ENCODE results near the gene HAPLN2. TPM values are rescaled to one million over a fixed set of nuclear protein-coding genes. Genes with fewer than 3 reads are reported as not detected.

HAPLN2 gene
- total RNA-seq, 1 experiment from 2014 or later = not detected

GRCh38 chr1:156659988-156660751, 41.0 kb downstream of the HAPLN2 start:
- peak; percentile 99 for DNase-seq
- peak overlapping the region; percentile 88 for H3K27ac Mint-ChIP-seq (ENCODE audit: unreplicated experiment)
- H3K4me3 Mint-ChIP-seq (ENCODE audit: low read depth, unreplicated experiment) = peak overlapping the region; percentile 87
- H3K27me3 Mint-ChIP-seq (ENCODE audit: unreplicated experiment) = no peaks in the 10 kb centered on the region
- no peaks in the 10 kb centered on the region for H3K9me3 Mint-ChIP-seq (ENCODE audit: low read depth, unreplicated experiment)
- peaks cover 77% of the 10 kb centered on the region for H3K4me1 Mint-ChIP-seq (ENCODE audit: low read depth, unreplicated experiment)
- no TSS peak for BruUV-seq (replicated peaks)
- peaks cover 53% of the 10 kb centered on the region for H3K36me3 Mint-ChIP-seq (ENCODE audit: insufficient read depth, unreplicated experiment)
- intact Hi-C loops (cut with micrococcal nuclease; ENCODE audit: unreplicated experiment) = loop anchor here (1.0 kb wide), 1 partner anchor 18 kb away; no protein-coding TSS in a partner anchor
- TF ChIP-seq, protein P1, sequence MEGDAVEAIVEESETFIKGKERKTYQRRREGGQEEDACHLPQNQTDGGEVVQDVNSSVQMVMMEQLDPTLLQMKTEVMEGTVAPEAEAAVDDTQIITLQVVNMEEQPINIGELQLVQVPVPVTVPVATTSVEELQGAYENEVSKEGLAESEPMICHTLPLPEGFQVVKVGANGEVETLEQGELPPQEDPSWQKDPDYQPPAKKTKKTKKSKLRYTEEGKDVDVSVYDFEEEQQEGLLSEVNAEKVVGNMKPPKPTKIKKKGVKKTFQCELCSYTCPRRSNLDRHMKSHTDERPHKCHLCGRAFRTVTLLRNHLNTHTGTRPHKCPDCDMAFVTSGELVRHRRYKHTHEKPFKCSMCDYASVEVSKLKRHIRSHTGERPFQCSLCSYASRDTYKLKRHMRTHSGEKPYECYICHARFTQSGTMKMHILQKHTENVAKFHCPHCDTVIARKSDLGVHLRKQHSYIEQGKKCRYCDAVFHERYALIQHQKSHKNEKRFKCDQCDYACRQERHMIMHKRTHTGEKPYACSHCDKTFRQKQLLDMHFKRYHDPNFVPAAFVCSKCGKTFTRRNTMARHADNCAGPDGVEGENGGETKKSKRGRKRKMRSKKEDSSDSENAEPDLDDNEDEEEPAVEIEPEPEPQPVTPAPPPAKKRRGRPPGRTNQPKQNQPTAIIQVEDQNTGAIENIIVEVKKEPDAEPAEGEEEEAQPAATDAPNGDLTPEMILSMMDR (IDR thresholded peaks at IDR 0.05; ENCODE audit: unreplicated experiment) = peak; percentile 98
- CTCF ChIA-PET = interaction anchor here (0.6 to 3.7 kb wide), 13 partner anchors 8 to 200 kb away, joined by 3 to 45 read pairs (median 7); partner anchors contain the start of genes CRABP2, HAPLN2, METTL25B and NES

GRCh38 chr1:156660752-156661112, 41.5 kb downstream of the HAPLN2 start:
- peaks cover 77% of the 10 kb centered on the region for H3K4me1 Mint-ChIP-seq (ENCODE audit: low read depth, unreplicated experiment)
- H3K36me3 Mint-ChIP-seq (ENCODE audit: insufficient read depth, unreplicated experiment) = peaks cover 51% of the 10 kb centered on the region
- intact Hi-C loops (cut with micrococcal nuclease; ENCODE audit: unreplicated experiment) = loop anchor here (1.0 kb wide), 1 partner anchor 18 kb away; no protein-coding TSS in a partner anchor
- CTCF ChIA-PET = interaction anchor here (0.5 to 3.7 kb wide), 20 partner anchors 8 to 199 kb away, joined by 3 to 45 read pairs (median 4); partner anchors contain the start of genes CRABP2, HAPLN2, MEF2D and METTL25B
- H3K9me3 Mint-ChIP-seq (ENCODE audit: low read depth, unreplicated experiment) = no peaks in the 10 kb centered on the region
- peak overlapping the region; percentile 87 for H3K4me3 Mint-ChIP-seq (ENCODE audit: low read depth, unreplicated experiment)
- peak overlapping the region; percentile 88 for H3K27ac Mint-ChIP-seq (ENCODE audit: unreplicated experiment)
- no peak for DNase-seq
- BruUV-seq (replicated peaks) = TSS peak; percentile 88
- no peaks in the 10 kb centered on the region for H3K27me3 Mint-ChIP-seq (ENCODE audit: unreplicated experiment)
- TF ChIP-seq, protein P1 (IDR thresholded peaks at IDR 0.05; ENCODE audit: unreplicated experiment) = no peak

- H3K27ac Mint-ChIP-seq (ENCODE audit: unreplicated experiment) = peak overlapping the region; percentile 88
- peak; percentile 67 for DNase-seq
- H3K36me3 Mint-ChIP-seq (ENCODE audit: insufficient read depth, unreplicated experiment) = peaks cover 43% of the 10 kb centered on the region
- CTCF ChIA-PET = interaction anchor here (1.0 to 3.7 kb wide), 7 partner anchors 13 to 66 kb away, joined by 3 to 45 read pairs (median 13); partner anchors contain the start of genes ISG20L2, METTL25B and NES
- peak overlapping the region; percentile 87 for H3K4me3 Mint-ChIP-seq (ENCODE audit: low read depth, unreplicated experiment)
- no peaks in the 10 kb centered on the region for H3K27me3 Mint-ChIP-seq (ENCODE audit: unreplicated experiment)
- intact Hi-C loops (cut with micrococcal nuclease; ENCODE audit: unreplicated experiment) = no loop called here
- peaks cover 86% of the 10 kb centered on the region for H3K4me1 Mint-ChIP-seq (ENCODE audit: low read depth, unreplicated experiment)
- H3K9me3 Mint-ChIP-seq (ENCODE audit: low read depth, unreplicated experiment) = no peaks in the 10 kb centered on the region
- TF ChIP-seq, protein P1 (IDR thresholded peaks at IDR 0.05; ENCODE audit: unreplicated experiment) = no peak
- BruUV-seq (replicated peaks) = no TSS peak
Observed at GRCh38 chr1:156662005-156662799, 43.0 kb downstream of the HAPLN2 start.

DNA sequence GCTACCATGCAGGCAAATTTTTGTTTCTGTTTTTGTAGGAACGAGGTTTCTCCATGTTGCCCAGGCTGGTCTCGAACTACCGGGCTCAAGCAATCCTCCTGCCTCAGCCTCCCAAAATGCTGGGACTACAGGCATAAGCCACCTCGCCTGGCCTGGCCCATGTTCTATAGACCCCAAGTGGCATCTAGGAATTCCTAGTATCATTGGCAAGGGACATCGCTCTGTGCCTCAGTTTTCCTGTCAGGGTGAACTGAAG, 43.5 kb downstream of the HAPLN2 start:
- CTCF ChIA-PET = interaction anchor here (3.7 kb wide), 1 partner anchor 14 kb away, joined by 45 read pairs; the partner anchor contains the start of gene NES
- peaks cover 38% of the 10 kb centered on the region for H3K36me3 Mint-ChIP-seq (ENCODE audit: insufficient read depth, unreplicated experiment)
- H3K27ac Mint-ChIP-seq (ENCODE audit: unreplicated experiment) = peak overlapping the region; percentile 2
- no peak for DNase-seq
- no peaks in the 10 kb centered on the region for H3K27me3 Mint-ChIP-seq (ENCODE audit: unreplicated experiment)
- no peaks in the 10 kb centered on the region for H3K9me3 Mint-ChIP-seq (ENCODE audit: low read depth, unreplicated experiment)
- H3K4me3 Mint-ChIP-seq (ENCODE audit: low read depth, unreplicated experiment) = no peak overlapping the region
- BruUV-seq (replicated peaks) = no TSS peak
- TF ChIP-seq, protein P1 (IDR thresholded peaks at IDR 0.05; ENCODE audit: unreplicated experiment) = no peak
- intact Hi-C loops (cut with micrococcal nuclease; ENCODE audit: unreplicated experiment) = no loop called here
- peaks cover 81% of the 10 kb centered on the region for H3K4me1 Mint-ChIP-seq (ENCODE audit: low read depth, unreplicated experiment)

Data from Calu3 (cell line).